Caco-2 (cell line): ENCODE data around the gene ZNF385A. TPM values are rescaled to one million over a fixed set of nuclear protein-coding genes. Genes with fewer than 3 reads are reported as not detected.
A peak's percentile ranks its signal among the peaks of the same experiment; 100 is the strongest.

ENCODE experiments used
- BruUV-seq: library from RNA; stranded (reverse); fragments of 400-500 nt; replicated peaks from 2 replicates; lab custom pipeline; 2021; lab: Mats Ljungman, UMichigan
- CTCF ChIA-PET: fragments of 300-600 bp; sonication (Branson Sonifier 250); formaldehyde crosslinking; loops from one replicate; lab custom pipeline; 2022; ENCODE audit warnings: antibody characterized with exemption; lab: Charles Lee
- POLR2A ChIA-PET: fragments of 300-600 bp; sonication (Branson Sonifier 250); formaldehyde crosslinking; loops from one replicate; lab custom pipeline; 2022; ENCODE audit warnings: antibody characterized with exemption; lab: Charles Lee
- DNase-seq, 2 experiments: peaks; one replicate each; pipeline versions ENCODE4 v3.0.0 to v3.0.0-alpha.2; 2020 to 2022
- H3K27me3 ChIP-seq: replicated peaks from 2 replicates; pipeline ENCODE4 v1.6.0; 2011; ENCODE audit warnings: low read length; ENCODE audit not compliant: control insufficient read depth, insufficient read depth
- H3K36me3 ChIP-seq: 2 replicates; pipeline ENCODE4 v1.5.1; 2011; ENCODE audit warnings: low read length; ENCODE audit not compliant: control insufficient read depth, insufficient read depth
- H3K4me1 ChIP-seq: fragments of 250-450 bp; sonication (Bioruptor Pico); 2 replicates; pipeline ENCODE4 v1.5.1; 2020; ENCODE audit warnings: mild to moderate bottlenecking
- H3K4me3 ChIP-seq: 2 replicates; pipeline ENCODE4 v1.5.1; 2011; ENCODE audit warnings: low read depth, mild to moderate bottlenecking, control low read depth, low read length
- H3K9me3 ChIP-seq: fragments of 250-450 bp; sonication (Bioruptor Pico); 2 replicates; pipeline ENCODE4 v1.5.1; 2020; ENCODE audit warnings: mild to moderate bottlenecking, moderate library complexity
- H3K27ac Mint-ChIP-seq: one replicate; pipeline ENCODE4 v1.8.0; 2022; ENCODE audit warnings: mixed read lengths; ENCODE audit not compliant: unreplicated experiment
- H3K27me3 Mint-ChIP-seq: one replicate; pipeline ENCODE4 v1.8.0; 2022; ENCODE audit warnings: mixed read lengths; ENCODE audit not compliant: insufficient read depth, unreplicated experiment
- H3K36me3 Mint-ChIP-seq: one replicate; pipeline ENCODE4 v1.8.0; 2022; ENCODE audit warnings: mild to moderate bottlenecking, mixed read lengths; ENCODE audit not compliant: insufficient read depth, unreplicated experiment
- H3K4me1 Mint-ChIP-seq: one replicate; pipeline ENCODE4 v1.8.0; 2022; ENCODE audit warnings: low read depth, mixed read lengths; ENCODE audit not compliant: unreplicated experiment
- H3K4me3 Mint-ChIP-seq: one replicate; pipeline ENCODE4 v1.8.0; 2022; ENCODE audit warnings: mild to moderate bottlenecking, moderate library complexity, mixed read lengths; ENCODE audit not compliant: unreplicated experiment
- H3K9me3 Mint-ChIP-seq: one replicate; pipeline ENCODE4 v1.8.0; 2022; ENCODE audit warnings: mixed read lengths; ENCODE audit not compliant: unreplicated experiment
- CTCF ChIP-seq, 2 experiments: fragments of 200-600 bp in 1 of 2; IDR thresholded peaks; 1 replicate in 1 of 2; 2 replicates in 1 of 2; pipeline versions ENCODE4 v1.5.1 to v1.8.0; 2011 to 2022; ENCODE audit warnings: antibody characterized with exemption in 1 of 2, control low read depth in 1 of 2, inconsistent platforms in 1 of 2, low read depth in 1 of 2, low read length in 1 of 2, mild to moderate bottlenecking in 1 of 2, moderate library complexity in 1 of 2; ENCODE audit not compliant: insufficient read depth in 1 of 2, severe bottlenecking in 1 of 2, unreplicated experiment in 1 of 2
- intact Hi-C: fragments of 100-400 bp; cut with micrococcal nuclease; formaldehyde crosslinking; loops from one replicate; pipeline ENCODE4 v1.10.0; 2022; ENCODE audit not compliant: unreplicated experiment
- total RNA-seq: library from RNA; stranded (reverse); gene quantifications from 2 replicates; pipeline ENCODE4 v1.2.3, GENCODE V29; 2022

ZNF385A gene
- total RNA-seq, 1 experiment from 2014 or later, result 8.4 TPM

GRCh38 chr12:54363047-54363446, 21.5 kb downstream of the ZNF385A start:
- H3K27ac Mint-ChIP-seq, result no peak overlapping the region
- no peaks in the 10 kb centered on the region for H3K36me3 ChIP-seq
- H3K4me1 Mint-ChIP-seq, result no peaks in the 10 kb centered on the region
- CTCF ChIA-PET, result interaction anchor here (1.5 kb wide), 2 partner anchors 17 to 27 kb away, joined by 4 read pairs; no protein-coding TSS in a partner anchor
- no peak overlapping the region for H3K4me3 ChIP-seq
- peaks cover 7% of the 10 kb centered on the region for H3K4me1 ChIP-seq
- no peak overlapping the region for H3K4me3 Mint-ChIP-seq
- no TSS peak for BruUV-seq
- no peak for TF ChIP-seq CTCF (IDR thresholded peaks at IDR 0.05; ENCODE audit: insufficient read depth in 1 of 2, low read depth in 1 of 2, low read length in 1 of 2, severe bottlenecking in 1 of 2, unreplicated experiment in 1 of 2)
- intact Hi-C loops, result no loop called here
- POLR2A ChIA-PET, result interaction anchor here (0.9 kb wide), 1 partner anchor 38 kb away, joined by 3 read pairs; the partner anchor contains the start of gene COPZ1
- H3K27me3 ChIP-seq, result no peaks in the 10 kb centered on the region
- DNase-seq, result no peak
- no peaks in the 10 kb centered on the region for H3K9me3 ChIP-seq
- no peaks in the 10 kb centered on the region for H3K36me3 Mint-ChIP-seq
- H3K27me3 Mint-ChIP-seq, result no peaks in the 10 kb centered on the region
- no peaks in the 10 kb centered on the region for H3K9me3 Mint-ChIP-seq

- Mint-ChIP-seq H3K4me1 (no peaks in the 10 kb centered on the region), H3K4me3 (no peak overlapping the region), H3K9me3 (no peaks in the 10 kb centered on the region), H3K27ac (peak overlapping the region; percentile 48), H3K27me3 (no peaks in the 10 kb centered on the region), H3K36me3 (no peaks in the 10 kb centered on the region)
- BruUV-seq, result no TSS peak
- Histone ChIP-seq H3K9me3 (no peaks in the 10 kb centered on the region), H3K4me3 (no peak overlapping the region), H3K27me3 (no peaks in the 10 kb centered on the region), H3K36me3 (no peaks in the 10 kb centered on the region), H3K4me1 (peaks cover 11% of the 10 kb centered on the region)
- peak; percentile 90 to 97 for TF ChIP-seq CTCF (IDR thresholded peaks at IDR 0.05; ENCODE audit: insufficient read depth in 1 of 2, low read depth in 1 of 2, low read length in 1 of 2, severe bottlenecking in 1 of 2, unreplicated experiment in 1 of 2)
- POLR2A ChIA-PET, result no interaction called here
- intact Hi-C loops, result loop anchor here (1.0 to 2.0 kb wide), 4 partner anchors 67 to 141 kb away; partner anchors contain the start of genes CBX5 and HNRNPA1
- DNase-seq, result peak; percentile 87 to 88
- CTCF ChIA-PET, result interaction anchor here (0.5 to 3.3 kb wide), 6 partner anchors 7 to 146 kb away, joined by 3 to 33 read pairs (median 4); no protein-coding TSS in a partner anchor
Observed at GRCh38 chr12:54360717-54361456, 23.6 kb downstream of the ZNF385A start.

GRCh38 chr12:54359762-54360351, 24.7 kb downstream of the ZNF385A start:
- peaks cover 4% of the 10 kb centered on the region for H3K4me1 Mint-ChIP-seq
- no peaks in the 10 kb centered on the region for H3K9me3 Mint-ChIP-seq
- no peak overlapping the region for H3K27ac Mint-ChIP-seq
- H3K36me3 Mint-ChIP-seq, result no peaks in the 10 kb centered on the region
- TF ChIP-seq CTCF (IDR thresholded peaks at IDR 0.05; ENCODE audit: insufficient read depth in 1 of 2, low read depth in 1 of 2, low read length in 1 of 2, severe bottlenecking in 1 of 2, unreplicated experiment in 1 of 2), result no peak
- Histone ChIP-seq H3K4me3 (peak overlapping the region; percentile 39), H3K4me1 (peaks cover 11% of the 10 kb centered on the region), H3K27me3 (no peaks in the 10 kb centered on the region), H3K36me3 (no peaks in the 10 kb centered on the region), H3K9me3 (no peaks in the 10 kb centered on the region)
- DNase-seq, result no peak
- ChIA-PET CTCF (interaction anchor here (0.7 to 3.3 kb wide), 12 partner anchors 8 to 145 kb away, joined by 3 to 44 read pairs (median 5); partner anchors contain the start of genes CBX5, COPZ1 and HNRNPA1), POLR2A (interaction anchor here (0.9 to 2.9 kb wide), 4 partner anchors 24 to 108 kb away, joined by 4 to 29 read pairs (median 6); partner anchors contain the start of genes CBX5, COPZ1 and HNRNPA1)
- no peaks in the 10 kb centered on the region for H3K27me3 Mint-ChIP-seq
- TSS peak; percentile 92 for BruUV-seq
- intact Hi-C loops, result loop anchor here (1.0 to 2.0 kb wide), 5 partner anchors 23 to 109 kb away; partner anchors contain the start of genes CBX5, HNRNPA1 and NFE2
- no peak overlapping the region for H3K4me3 Mint-ChIP-seq
